HG03432 (cell line): ENCODE results near the gene IPO13.

Source experiments
- ATAC-seq: cut with Tn5 transposase; IDR thresholded peaks from one replicate; pipeline ENCODE4 v1.9.1; 2021; ENCODE audit warnings: mild to moderate bottlenecking, moderate library complexity; ENCODE audit not compliant: unreplicated experiment

Gene IPO13

DNA sequence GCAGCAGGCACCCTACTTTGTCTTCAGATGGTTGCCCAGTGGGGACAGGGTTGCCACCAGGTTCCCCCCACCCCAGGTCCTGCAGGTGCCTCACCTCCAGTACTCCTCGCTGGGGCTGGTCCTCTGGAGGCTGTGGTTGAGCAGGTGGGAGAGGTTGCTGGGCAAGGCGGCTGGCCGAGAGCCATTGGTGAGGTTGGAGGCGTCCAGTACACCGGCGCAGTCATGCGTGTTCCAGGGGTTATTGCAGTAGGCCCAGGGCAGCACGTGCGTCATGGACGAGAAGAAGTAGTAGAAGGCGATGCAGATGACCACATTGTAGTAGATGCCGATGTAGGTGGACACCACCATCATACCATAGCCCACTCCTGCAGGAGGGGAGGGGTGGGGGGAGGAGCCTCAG is 61.5 kb downstream of the IPO13 start:
- no peak for ATAC-seq

DNA sequence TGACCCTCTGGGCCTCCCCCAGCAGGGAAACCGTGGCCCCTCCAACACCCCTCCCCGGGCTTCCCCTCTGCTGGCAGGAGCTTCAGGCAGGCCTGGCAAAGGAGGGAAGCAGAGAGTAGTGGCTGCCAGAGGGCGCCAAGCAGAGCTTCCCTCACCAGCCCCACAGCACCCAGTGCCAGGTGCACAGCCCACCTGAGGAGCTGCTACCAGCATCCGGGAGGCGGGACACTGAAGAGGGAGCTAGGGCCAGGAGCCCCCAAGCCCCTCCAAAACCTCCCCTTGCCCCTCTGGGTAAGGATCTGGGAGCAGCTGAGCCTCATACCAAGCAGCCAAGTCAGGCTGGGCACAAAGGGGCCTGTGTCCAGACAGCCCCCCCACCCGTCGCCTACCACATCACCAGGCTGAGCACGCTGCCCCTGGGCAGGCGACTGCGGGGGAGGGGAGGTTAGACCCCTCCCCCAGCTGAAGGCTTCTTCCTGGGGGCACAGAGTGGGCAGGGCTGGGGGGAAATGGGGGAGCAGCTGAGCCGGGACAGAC is 64.3 kb downstream of the IPO13 start:
- ATAC-seq = no peak

DNA sequence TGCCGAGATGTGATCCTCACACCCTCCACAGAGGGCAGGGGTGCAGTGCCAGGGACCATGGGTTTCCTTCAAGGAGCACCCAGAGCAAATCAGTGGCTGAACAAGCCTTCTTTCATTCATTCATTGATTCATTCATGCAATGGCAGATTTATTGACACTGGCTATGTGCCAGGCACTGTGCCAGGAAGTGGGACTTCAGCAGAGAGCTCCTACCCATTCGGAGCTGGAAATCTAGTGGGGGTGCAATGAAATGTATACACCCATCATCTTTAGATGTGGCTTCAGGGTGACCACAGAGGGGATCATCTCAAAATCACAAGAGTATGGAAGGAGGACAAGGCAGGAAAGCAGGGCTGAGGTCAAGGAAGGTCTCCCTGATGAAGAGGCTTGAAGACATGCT is 65.7 kb downstream of the IPO13 start:
- ATAC-seq = no peak

DNA sequence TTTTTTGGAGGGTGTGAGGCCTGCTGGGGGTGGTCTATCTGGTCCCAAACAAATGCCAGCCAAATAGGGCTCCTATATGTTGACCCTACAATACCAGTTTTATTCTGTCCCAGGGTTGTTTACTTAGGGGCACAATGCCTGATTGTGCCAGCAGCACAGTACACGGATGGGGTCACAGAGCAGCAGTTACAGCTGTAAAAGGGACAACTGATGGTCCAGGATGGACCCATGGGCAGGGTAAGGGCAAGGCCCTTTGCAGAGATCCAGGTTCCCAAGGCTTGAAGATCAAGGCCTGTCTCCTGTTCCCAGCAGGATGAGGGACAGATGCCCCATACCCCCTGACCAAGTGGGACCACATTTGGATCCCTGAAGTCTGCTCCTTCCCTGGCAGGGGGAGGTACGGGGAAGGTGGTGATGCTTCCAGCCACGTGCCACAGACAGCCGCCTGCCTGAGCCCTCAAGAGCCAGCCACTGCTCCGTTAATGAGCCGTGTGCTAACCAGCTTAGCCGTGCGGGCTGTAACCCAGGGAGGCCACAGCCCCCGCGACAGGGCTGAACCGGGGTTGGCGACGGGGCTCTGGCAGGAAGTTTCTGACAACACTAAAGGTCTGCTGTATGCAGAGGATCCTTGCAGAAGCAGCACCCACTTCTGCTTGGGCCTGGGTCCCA is 66.3 kb downstream of the IPO13 start:
- no peak for ATAC-seq

DNA sequence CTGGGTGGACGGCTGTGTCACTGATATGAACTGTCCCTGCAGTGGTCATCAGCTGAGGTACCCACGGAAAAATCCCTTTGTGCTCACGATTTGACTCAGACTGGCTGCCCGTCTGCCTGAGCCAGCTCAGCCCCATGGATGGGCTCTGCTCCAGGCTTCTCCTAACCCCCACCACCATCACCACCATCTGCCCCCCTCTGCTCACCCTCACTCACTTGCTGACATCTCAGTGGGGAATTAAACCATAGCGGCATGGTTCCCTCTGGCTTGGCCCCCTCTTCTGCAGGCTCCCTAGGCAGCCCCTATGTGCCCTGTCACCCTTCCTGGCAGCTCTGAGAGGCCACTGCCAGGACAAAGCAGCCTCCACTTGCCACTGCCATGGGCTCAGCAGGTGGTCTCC is 67.2 kb downstream of the IPO13 start:
- no peak for ATAC-seq

DNA sequence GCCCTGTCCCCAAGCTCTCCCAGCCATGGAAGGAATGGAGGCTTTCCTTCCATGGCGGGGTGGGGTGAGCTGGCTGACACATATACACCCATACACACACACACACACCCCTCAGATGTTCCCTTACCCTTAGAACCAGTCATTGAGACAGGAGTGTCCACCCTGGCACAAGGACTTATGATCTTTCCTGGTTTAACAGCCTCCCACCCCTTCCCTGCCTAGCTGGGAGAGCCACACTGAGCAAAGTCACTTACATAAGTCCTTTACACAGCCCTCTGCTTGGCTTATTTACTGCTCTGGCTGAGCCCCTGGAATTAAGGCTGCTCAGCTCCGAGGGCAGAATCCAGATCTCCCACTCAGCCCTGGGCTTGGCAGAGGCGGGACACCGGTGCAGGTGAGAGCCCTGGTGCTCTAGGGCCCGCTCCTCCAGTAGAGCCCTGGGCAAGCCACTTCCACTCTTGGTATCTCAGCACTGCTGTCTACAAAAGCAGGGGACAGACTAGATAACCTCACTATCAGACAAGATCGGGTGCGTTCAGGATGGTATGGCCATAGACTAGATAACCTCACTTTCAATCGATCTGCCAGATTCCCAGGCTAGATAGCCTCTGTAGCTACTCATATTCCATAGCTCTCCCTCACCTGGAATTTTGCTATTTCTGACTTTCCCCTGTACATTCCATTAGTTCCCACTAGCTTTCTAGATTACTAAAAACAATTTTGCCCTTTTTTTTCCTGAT is 67.8 kb downstream of the IPO13 start:
- no peak for ATAC-seq

DNA sequence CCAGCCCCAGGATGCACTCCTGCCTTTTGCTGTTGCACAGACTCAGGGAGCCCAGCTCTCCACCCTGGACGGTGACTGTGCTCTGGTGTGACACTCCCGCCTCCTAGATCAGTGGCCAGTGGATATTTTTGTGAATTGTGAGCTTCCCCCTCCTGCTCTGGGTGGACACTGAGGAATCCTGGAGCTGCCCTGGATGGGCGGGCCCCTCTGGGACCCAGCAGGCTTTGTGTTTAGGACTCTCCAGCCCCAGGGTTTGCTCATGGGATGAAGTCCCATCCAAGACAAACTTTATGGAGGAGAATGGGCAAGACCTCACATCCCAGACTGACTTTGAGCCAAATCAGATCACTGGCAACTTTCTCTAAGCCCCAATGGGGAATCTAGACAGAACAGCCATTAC is 68.5 kb downstream of the IPO13 start:
- no peak for ATAC-seq

DNA sequence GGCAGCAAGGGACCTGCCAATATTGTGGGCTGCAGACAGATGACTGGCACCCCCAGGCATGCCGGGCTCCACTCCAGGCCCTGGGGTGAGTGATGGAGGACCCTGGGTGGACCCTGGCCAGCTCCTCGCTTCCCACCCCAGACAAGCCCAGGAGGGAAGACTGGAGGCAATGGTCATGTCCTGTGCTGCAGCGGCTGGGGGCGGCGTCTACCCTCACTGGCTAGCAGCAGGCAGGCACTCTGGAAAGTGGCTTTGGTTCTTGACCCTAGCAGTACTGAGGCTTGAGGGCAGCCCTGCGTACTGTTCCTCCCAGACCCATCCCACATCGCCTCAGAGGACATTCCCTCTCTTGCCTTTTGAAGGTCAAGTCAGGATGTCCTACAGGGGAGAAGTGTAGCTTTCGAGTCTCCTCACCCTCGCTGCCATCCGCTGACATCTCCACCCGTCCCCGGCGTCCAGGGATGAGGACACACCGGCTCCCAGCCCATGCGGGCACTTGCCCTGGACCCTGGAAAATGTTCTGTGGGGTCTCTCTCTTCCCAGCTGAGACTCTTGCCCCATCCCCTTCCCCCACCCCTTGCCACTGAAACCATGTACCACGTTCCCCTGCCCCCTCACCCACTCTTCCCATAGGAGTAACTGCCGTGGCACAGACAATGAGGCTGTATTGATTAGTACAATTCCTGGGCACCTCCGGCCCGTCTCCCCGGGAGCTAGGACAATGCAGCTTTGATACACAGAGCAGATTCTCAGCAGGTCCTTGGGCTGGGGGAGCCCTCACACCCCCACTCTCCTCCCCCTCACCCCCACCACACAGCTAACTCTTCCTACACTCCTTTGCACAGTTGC is 69.5 kb downstream of the IPO13 start:
- no peak for ATAC-seq

DNA sequence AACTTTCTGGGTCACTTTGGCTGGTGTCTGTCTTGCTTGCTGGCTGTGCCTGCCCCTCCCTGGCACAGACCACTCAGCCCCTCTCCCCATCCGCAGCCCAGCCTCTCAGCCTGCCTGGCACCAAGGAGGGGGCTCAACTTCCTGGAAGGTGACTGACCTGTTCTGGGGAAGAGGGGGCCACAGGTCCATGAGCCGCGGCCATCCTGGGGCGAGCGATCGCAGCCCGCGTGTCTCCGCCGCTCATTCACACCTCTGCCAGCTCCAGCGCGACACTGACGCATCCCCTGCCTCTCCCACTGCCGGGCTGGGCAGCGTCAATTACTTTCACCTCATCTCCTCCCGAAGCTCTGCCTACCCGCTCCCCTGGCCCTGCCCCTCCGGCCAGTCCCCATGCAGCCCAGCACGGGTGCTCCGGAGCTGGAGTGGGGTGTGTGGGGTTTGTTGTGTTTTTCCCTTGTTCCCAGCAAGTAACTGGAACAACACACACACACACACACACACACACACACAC is 70.2 kb downstream of the IPO13 start:
- ATAC-seq = no peak
